Stimulated activated CD4-positive, alpha-beta T cell treated with anti-CD3 and anti-CD28 coated beads, TNF-alpha, amount 100 ng/mL, for 4 hours (primary cell): Measurements from ENCODE around the gene SRRM3.
"Not testable (repeated sequence)": the region's sequence is repeated elsewhere in the genome, so short reads cannot be mapped to it uniquely, and the experiment has no call there.

Experiments
- DNase-seq, 3 experiments: peaks; one replicate each; pipeline ENCODE4 v3.0.0-alpha.2; 2020; ENCODE audit warnings: low read depth in 3 of 3

The SRRM3 gene

DNA sequence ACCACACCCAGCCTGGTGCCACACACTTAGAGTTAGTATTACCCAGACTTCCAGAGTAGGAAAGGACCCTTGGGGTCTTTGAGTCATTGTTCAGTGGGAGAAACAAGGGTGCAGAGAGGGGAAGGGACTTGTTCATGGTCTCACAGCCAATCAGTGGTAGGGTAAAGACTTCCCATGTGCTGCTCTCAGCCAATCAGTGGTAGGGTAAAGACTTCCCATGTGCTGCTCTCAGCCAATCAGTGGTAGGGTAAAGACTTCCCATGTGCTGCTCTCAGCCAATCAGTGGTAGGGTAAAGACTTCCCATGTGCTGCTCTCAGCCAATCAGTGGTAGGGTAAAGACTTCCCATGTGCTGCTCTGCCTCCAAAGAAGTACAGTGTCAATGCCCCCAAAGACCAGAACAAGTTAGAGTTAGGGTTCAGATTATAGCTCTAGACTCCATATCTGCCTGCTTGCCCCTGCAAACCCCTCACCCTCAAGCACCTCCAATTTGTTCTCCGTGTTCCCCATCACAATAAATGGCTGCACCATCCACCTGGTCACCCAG is 25.3 kb downstream of the SRRM3 start:
- not testable (repeated sequence) for DNase-seq

- DNase-seq, result no peak
Measured at GRCh38 chr7:76230214-76230613, 28.5 kb downstream of the SRRM3 start.

GRCh38 chr7:76231071-76231470 is 29.4 kb downstream of the SRRM3 start:
- no peak for DNase-seq

DNA sequence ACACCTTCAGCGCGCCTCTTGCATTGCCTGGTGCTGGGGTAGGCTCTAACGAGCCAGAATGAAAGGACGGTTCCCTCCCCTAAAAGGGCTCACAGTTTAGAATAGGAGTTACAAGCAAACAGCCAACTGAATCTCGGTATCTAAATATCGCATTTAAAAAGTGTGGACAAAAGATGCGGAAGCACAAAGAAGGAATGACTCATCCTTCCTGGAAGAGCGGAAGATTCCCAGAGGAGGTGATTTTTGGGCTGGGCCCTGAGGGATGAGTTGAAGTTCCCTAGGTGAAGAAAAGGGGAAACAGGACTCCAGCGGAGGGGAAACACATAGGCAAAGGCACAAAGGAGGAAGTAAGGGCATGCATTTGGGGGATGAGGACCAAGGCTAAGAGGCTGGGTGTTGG is 29.9 kb downstream of the SRRM3 start:
- no peak for DNase-seq

DNA sequence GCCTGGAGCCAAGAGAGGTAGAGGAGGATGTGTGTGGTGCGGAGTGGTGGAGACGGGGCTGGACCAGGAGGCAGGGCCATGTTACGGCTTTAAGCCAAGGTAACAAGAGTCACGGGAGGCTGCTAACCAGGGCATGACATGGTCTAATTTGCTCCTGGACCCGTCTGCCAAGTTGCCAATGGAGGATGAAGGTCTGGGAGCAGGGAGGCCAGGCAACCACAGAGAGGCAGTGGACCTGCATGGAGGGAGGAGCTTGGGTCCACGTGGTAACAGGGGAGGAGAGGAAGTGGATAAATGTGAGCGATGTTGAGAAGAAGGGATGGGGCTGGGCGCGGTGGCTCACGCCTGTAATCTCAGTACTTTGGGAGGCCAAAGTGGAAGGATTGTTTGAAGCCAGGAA is 31.0 kb downstream of the SRRM3 start:
- no peak for DNase-seq

DNA sequence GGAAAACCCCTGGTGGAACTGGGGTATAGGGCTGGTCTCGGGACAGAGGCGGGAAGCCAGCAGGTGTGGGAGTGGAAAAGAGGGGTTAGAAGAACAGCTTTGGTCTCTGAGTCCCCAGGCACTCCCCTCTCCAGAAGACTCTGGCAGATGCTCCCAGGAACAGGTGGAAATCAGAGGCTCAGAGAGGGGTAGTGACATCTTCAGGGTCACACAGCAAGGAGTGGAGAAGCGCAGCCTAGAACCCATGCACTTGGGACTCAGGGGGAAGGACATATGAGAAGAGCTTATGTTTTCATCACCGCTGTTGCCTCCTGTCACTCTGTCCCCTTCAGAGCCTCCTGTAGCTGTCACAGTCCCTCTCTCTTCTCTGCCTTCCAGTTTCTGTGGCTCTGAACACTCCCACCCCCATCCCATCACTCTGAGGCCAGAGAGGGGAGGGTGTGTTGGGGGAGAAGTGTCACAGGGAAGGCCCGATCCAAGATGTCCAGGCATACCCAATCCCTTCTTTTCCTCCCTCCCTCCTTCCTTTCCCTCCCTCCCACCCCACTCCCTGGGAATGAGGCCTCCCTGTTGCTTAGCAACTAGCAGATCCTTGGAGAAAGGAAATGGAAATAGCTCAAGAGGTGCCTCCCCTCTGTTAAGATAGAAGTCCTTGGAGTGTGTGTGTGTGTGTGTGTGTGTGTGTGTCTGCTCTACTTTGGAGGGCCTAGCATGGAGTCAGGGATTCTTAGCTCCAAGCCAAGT is 32.0 kb downstream of the SRRM3 start:
- no peak for DNase-seq

GRCh38 chr7:76234282-76234584 is 32.5 kb downstream of the SRRM3 start:
- no peak for DNase-seq

- DNase-seq, result peak; percentile 53 to 66 (median 62)
Measured at GRCh38 chr7:76234931-76235441, 33.3 kb downstream of the SRRM3 start.

GRCh38 chr7:76236224-76236623 is 34.5 kb downstream of the SRRM3 start:
- no peak for DNase-seq

GRCh38 chr7:76238326-76238725 is 36.6 kb downstream of the SRRM3 start:
- DNase-seq, result no peak

- DNase-seq, result no peak
Measured at GRCh38 chr7:76241141-76241540, 39.4 kb downstream of the SRRM3 start.

GRCh38 chr7:76242517-76243063 is 40.9 kb downstream of the SRRM3 start:
- DNase-seq, result not testable (repeated sequence)

GRCh38 chr7:76244781-76245391 is 43.2 kb downstream of the SRRM3 start:
- DNase-seq, result no peak

DNA sequence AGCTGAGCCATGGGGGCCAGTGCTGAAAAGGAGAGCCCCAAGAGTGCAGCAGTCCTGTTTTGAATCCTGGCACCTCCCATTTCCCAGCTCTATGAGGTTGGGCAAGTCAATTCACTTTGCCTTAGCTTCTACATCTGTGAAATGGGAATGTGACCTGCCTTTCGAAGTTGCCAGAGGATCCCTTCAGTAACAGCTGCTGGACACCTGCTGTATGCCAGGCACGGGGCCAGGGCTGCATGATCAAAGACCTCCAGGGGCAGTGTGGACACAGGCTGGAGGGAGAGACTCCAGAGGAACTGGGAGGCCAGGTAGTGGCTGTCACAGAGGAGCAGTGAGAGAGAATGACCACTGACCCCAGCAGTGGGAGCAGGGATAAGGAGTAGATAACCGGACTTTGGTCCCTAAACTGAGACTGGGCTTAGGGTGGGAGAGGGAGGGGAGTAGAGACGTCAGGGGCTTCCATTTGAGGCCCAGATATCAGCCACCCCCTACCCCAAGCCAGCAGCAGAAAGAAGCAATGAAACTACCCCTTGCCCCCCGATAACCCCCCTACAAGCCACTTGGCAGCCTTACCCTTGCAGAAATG is 45.2 kb downstream of the SRRM3 start:
- no peak for DNase-seq

- DNase-seq, result no peak
Measured at GRCh38 chr7:76247938-76248337, 46.2 kb downstream of the SRRM3 start.

- no peak for DNase-seq
Measured at GRCh38 chr7:76252021-76252420, 50.3 kb downstream of the SRRM3 start.

GRCh38 chr7:76254781-76255180 is 53.1 kb downstream of the SRRM3 start:
- no peak for DNase-seq

- no peak for DNase-seq
Measured at GRCh38 chr7:76257973-76258372, 56.3 kb downstream of the SRRM3 start.

DNA sequence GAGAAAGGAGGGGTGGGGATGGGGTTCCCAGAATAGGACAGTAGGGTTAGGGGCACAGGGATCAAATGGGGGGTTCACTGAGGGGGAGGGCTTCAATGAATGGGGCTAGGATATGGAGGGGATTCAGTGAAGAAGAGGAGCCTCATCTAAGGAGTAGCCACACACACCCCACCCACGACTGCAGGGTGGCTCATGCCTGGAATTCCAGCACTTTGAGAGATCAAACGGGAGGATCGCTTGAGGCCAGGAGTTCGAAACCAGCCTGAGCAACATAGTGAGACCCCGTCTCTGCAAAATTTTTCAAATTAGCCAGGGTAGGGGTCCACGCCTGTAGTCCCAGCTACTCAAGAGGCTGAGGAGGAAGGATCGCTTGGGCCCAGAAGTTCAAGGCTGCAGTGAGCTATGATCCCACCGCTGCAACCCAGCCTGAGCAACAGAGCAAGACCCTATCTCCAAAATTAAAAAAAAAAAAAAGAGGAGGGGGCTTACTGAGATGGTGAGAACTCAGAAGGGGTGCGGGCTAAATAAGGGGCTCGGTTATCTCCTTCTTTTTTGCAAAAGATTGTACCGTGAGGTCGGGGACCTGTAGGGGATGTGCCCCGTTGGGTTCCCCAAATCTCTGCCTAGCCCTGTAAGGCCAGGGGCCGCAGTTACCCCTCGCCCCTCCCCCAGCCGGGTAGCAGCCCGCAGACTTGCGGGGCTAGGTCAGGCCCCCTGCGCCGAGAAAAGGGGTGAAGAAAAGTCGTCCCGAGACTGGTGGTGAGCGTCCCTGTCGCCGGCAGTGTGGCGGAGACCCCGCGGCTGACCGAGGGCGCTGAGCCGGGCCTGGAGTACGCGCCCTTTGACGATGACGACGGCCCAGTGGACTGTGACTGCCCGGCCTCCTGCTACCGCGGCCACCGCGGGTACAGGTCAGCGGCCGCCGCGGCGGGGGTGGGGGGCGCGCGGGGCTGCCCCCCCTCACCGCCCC is 57.7 kb downstream of the SRRM3 start:
- no peak for DNase-seq

- DNase-seq, result peak in 2 of 3 experiments; percentile 19 to 22
Measured at GRCh38 chr7:76260171-76260703, 58.5 kb downstream of the SRRM3 start.

DNA sequence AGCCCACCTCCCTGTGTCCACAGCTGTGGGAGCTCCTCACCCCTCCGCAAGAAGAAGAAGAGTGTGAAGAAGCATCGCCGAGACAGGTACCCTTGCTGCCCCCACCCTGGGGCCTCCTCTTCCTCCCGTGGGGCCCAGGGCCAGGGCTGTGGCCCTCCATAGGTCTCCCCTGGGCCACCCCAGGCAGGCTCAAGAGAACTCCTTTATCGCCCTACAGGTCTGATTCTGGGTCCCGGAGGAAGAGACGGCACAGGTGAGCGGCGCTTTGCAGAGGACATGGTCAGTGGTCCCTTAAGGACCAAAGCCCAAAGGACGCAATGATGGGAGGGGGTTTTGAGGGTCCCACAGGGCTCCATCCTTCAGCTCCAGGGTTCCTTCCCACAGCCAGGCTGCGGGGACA is 59.6 kb downstream of the SRRM3 start:
- DNase-seq, result no peak
